NOMO-1 treated with dmso at 0.1 percent for 144 hours (cell line): ENCODE measurements around the gene EDN2.

ENCODE experiments used
- DNase-seq: peaks from one replicate; lab custom pipeline; 2025; ENCODE audit not compliant: unreplicated experiment; lab: John Stamatoyannopoulos, UW

EDN2 gene

DNA sequence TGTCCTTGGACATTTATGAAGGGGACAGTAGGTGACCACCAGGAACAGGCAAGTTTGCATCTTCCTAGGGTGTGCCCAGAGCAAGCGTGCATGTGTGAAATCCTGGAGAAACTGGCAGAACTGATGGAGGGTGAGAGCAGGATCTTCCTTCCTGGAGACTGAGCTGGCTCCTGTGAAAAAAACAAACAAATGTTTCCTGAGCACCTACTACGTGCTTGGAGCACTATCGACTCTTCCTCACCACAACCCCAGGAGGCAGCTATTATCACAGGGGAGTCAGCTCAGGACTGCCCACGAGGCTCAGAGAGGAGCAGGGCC, 1.5 kb upstream of the EDN2 start:
- DNase-seq: no peak

DNA sequence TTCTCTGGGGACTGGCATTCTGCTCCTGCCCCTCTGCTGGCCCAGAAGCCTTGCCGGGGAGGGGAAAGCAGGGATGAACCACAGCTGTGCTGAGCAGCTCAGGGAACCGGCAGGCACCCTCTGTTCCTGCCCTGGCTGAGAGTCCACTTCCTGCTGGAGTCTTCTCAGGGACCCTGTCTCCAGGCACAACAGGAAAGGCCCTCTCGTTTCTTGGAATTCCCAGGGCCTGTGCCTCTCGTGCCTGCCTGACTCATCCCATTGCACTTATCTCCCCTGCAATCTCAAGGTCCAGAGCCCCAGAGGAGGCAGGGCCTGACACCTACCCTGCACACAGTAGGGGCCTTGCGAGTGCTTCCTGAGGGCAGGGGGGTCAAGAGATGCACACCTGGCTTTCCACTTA, 1.1 kb upstream of the EDN2 start:
- DNase-seq: no peak

DNA sequence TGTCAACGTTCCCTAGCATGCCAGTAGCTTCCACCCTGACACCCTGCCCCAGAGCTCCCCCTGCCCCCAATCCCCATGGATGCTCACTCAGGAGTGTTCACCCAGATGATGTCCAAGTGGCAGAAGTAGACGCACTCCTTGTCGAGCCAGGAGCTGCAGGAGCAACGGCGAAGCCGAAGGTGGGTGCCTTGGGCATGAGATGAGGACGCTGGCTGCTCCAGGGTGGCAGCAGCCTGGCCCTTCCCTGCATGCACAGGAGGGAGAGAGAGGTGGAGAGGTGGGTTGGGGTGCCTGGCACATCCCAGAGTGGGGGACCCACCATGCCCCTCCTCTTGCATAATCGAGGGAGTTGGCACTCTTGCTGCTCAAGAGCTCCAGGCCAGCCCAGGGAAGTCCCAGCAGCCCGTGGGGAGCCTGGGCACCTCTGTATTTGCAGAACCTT, 502 bp downstream of the EDN2 start:
- no peak for DNase-seq

DNA sequence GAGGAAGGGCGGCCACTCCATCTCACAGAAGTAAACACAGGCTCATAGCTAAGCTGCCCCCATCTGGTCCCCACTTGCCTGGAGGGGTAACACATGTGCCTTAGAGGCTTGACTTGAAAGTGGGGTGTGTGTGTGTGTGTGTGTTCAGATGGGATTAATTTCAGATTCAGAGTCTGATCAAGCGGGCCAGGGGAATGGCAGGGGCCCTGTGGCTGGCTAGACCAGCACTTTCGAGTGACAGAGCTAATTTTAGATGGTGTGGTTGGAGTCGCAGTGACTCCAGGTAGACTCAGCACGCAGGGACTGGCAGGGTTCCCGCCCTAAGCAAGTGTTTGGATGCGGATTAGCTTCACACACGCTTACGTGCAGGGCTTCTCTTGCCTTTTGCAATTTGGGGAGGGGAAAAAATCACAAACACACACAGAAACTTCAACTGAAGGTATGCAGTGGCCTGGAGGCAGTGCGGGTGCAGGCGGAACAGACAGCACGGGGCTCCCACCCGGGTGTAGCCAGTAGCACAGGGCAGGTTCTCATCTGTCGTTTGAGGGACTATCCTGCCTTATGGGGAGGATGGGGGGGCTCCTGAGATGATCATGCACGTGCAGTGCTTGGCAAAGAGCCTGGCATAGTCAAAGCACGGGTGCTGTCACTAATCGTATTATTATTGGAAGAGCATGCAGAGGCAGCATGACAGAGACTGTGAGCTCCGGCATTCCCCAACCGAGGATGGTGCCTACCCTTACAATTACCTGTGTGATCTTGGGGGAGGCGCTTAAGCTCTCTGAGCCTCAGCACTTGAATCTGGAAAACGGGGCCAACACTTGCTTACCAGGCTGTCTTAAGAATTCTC, 1.3 kb downstream of the EDN2 start:
- DNase-seq: no peak

DNA sequence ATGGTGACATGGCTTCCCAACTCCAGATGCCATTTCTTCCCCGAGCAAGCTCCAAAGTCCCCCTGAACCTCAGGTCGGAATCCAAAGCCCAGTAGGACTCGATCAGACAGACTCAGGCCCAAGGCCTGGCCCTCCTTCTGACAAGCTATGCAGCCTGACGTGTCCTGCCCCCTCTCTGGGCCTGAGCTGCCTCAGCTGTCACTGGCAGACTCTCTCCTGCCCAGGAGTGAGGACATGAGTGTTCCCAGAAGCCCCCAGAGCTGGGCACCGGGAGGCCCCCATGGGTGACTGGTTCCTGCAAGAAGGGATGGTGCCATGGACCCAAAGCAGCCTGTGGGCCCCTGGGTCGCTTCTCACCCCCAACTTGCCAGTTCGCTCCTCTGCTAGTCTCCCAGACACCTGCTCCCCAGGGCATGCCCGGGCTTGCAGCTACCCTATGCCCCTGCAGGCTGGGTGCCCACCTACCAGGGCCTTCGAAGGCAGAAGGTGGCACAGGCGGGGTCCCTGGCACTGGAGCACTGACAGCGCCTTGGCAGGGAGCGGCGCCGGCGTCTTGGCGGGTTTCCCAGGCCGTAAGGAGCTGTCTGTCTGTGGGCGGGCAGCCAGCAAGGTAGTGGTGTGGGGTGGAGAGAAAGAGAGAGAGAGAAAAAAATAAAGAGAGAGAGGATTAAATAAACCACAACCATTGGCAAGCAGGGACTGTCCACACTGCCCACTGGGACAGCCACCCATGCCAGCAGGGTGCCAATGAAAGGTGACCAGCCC, 2.3 kb downstream of the EDN2 start:
- no peak for DNase-seq

DNA sequence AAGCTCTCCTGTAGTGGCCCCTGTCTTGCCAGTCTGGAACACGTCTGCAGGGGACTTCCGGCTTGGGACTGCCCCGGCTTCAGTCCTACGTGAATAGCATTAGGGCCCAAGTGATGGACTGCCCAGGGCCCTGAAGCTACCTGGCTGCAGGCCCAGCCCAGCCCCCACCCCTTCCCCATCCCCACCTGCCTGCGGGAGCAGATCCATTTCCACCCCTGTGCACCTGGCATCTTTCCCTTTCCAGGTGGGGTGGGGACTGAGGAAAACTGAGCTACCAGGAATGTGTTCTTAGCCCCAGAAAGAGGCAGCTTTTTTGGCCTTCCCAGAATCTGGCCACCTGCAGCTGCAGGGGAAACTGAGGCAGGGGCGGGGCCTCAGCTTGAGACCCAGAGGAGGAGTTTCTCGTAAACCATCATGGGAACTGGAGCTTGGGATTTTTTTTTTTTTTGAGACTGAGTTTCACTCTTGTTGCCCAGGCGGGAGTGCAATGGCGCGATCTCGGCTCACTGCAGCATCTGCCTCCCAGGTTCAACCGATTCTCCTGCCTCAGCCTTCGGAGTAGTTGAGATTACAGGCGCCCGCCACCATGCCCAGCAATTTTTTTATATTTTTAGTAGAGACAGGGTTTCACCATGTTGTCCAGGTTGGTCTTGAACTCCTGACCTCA, 3.2 kb downstream of the EDN2 start:
- DNase-seq: no peak

DNA sequence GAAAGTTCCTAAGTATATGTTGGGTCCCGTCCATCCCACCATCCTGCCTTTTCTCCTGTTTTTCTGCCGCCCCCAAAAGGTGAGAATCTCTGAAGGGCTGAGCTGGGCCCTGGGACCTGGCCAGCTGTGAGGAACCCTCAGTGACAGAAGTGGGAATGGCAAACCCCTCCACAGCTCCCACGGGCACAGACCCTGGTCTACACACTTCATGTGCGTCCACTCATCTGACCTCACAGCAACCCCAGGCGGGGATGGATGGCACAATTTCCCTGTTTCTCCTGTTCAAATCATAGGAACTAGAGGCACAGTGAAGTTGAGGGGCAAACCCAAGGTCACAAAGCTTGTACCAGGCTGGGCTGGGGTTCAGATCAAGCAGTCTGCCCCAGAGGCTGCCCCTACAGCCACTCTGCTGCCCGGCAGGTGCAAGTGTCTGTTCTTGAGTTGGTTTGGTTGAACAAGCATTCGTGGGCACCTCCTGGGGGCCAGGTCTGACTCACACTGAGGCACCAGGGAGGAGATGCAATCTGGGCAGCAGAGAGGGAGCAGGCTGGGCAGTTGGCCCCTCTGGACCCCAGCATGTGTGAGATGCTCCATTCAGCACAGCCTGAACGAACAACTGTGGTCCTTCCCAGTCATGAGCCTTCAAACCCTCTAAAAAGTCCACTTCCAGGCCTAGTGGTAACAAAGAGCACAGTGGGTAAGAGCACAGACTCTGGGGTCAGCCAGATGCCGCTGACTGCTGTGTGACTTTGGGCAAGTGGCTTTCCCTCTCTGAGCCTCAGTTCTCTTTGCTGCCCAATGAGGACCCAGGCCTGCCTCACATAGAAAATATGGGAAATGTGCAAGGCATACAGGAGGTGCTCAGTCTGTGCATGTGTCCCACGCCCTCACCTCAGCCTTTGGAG, 4.0 kb downstream of the EDN2 start:
- no peak for DNase-seq

DNA sequence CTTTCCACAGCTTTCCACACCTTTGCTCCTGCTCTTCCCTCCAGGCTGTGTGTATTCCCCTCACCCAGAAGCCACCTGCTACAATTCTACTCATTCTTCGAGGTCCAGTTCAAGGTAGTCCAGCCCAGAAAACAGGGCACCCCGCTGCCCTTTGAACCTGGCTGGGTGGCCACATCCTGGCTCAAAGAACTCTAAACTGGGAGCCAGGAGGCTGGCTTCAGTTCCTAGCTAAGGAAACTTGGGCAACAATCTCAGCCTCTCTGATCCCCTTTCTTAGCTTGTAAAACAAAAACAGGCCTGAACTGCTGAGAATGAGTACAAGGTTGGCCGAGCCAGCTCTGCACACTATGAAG, 4.7 kb downstream of the EDN2 start:
- DNase-seq: no peak

DNA sequence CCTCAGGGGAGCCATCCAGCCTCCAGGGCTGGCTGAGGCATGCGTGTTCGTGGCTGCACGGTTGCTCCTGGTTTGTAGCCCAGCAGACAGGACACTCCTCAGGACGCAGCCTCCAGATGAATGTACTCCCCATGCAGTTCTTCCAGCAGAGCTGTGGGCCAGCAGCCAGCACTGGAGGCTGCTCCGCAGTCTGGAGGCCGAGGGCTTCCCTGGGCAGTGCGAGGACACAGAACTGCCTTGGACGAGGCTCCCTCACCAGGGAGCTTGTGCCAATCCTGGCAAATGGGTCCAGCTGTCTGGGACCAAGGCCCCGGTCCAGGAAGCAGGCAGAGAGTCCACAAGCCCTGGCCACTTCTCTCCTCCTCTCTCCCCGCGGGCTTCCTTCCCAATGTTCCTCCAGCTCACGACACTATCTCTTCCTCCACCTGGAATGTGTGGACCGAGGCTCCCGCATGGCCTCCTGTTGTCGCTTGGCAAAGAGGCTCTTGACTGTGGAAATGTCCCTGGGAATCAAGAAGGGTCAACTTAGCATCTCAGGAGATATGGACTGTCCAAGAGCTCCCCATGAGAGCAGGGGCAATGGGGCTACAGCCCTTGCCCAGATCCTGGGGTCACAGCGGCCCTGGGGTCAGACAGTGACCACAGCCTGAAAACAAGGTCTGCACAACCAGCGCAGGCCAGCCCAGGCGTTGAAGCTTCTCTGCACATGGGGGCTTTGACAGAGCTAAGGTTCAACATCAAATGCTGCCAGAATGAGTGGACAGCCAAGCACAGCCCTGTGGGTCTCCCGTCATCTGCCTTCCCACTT, 5.3 kb downstream of the EDN2 start:
- no peak for DNase-seq

DNA sequence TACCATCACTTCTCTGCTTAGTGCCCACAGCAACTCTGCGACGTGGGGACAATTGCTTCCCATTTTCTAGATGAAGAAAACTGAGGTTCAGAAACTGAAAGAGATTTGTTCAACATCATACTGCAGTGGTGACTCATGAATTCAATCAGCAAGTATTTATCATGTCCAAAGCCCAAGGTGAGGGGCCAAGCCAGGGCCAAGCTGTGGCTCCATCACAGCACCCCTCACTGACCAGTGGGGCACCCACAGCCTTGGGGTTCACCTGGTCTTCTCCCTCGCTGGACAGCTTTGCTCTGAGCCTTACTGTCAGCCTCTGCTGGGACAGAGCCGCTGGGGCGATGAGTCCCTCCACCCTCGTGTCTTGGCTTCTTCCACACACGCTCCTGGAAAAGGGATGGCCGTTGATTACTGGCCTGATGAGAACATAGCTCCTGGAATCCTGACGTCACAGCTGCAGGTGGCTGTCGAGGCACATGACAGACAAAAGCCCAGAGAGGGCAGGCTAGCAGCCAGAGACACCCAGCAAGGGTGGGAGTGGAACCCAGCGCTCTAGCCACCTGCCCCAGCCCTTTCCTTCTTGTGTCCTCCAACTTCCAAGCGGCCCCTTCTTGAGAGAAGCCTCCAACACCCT, 6.2 kb downstream of the EDN2 start:
- no peak for DNase-seq

DNA sequence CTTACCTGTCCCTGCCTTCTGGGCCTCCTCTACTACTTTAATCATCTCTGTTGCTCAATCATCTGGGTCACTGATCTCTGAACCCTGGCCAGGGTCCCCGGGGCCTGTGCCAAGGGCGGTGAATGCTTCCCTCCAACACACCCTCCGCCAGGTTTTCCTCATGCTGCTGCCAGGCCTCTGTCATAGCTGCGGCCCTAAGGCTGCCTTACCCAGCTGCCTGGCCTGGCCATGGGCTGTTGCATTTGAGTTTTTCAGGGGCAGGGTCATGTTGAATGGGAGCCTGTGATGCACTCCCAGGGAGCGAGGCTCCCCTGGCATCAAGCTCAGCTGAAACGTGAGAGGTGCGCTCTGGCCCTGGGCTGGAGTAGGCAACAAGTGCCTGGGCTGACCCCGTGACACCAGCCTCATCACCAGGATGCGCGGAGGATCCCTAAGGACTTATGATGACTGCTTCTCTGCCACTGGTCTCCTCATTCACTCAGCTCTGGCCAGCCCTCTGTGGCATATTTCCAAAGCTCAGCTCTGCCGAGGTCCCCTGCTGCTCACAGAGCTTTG, 7.6 kb downstream of the EDN2 start:
- no peak for DNase-seq

DNA sequence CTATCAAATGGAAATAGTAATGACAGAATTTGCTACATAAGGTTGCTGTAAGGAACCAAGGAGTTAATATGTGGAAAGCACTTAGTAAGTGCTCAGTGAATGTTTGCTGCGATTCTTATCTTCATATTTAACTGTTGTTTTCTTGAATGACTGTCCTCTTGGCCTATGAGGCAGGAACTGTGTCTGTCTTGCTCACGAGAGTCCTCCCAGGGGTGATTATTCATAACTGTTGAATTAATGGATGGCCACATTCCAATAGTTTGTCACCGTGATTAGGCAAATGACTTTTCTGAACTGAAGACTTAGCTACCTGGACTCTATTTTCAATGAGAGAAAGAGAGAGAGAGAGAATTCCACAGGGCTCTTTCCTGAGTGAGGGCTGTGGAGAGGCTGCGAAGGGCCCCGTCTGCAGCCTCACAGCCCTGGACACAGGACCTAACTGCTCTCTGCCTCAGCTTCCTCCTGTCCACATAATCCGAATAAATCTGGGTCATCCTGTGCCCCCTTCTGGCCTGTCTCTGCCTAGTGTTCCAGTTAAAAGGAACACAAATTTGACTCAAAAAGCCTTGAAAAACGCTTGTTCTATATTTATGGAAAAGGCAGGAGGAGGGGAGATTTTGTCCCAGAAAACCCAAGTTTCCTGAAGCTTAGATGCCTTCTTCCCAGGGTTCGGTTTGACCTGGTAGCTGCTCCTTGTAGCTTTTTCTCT, 8.5 kb downstream of the EDN2 start:
- no peak for DNase-seq

DNA sequence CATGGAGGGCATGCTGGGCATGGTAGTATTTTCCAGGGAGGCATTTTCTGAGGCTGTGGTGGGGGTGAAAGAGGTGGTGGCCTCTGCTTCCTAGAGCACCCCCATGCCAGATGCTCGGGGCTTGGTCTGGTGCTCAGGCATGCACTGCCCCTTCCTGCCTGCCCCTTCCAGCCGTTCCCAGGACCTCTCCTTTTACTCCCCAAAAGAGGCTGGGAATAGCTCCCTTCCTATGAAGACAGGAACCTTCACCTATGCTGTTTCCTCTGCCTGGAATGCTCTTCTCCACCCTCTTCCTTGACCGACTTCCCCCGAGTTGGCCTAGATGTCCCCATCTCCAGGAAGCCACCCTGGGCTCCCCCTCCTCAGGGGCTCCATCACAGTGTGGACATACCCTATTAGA, 9.1 kb downstream of the EDN2 start:
- no peak for DNase-seq

DNA sequence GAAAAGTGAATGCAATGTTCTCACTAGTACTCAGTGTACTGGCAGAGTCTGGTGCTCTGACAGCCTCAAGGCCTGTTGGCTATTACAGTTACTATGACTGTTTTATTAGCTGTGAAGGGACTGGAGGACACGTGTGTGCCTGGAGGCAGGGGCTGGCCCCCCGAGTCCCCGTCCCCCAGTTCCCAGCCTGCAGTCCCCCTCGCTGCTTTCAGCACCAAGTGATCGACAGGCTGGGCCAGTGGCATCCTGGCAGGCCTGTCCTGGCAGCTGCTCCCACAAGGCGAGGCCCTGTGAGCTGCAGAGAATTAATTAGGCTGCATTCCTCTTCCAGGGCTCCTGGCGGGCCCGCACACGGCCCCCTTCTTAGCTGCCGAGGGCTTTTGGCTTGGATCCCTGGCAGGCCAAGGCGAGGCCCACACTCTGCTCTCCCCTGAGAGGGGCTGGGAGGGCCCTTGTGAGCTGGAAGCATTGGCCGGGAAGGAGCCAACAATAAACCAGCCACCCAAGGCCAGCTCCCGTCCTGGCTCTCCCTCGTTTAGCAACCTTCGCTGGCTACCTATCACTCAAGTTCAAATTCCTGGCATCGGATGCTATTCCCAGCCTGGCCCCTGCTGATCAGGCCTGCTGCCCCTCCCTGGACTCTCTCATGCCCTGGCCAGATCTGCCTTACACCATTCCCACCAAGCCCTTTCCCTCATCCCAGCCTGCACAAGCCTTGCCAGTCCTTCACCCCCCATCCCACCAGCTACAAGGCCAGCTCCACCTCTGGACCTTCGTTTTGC, 9.8 kb downstream of the EDN2 start:
- no peak for DNase-seq

DNA sequence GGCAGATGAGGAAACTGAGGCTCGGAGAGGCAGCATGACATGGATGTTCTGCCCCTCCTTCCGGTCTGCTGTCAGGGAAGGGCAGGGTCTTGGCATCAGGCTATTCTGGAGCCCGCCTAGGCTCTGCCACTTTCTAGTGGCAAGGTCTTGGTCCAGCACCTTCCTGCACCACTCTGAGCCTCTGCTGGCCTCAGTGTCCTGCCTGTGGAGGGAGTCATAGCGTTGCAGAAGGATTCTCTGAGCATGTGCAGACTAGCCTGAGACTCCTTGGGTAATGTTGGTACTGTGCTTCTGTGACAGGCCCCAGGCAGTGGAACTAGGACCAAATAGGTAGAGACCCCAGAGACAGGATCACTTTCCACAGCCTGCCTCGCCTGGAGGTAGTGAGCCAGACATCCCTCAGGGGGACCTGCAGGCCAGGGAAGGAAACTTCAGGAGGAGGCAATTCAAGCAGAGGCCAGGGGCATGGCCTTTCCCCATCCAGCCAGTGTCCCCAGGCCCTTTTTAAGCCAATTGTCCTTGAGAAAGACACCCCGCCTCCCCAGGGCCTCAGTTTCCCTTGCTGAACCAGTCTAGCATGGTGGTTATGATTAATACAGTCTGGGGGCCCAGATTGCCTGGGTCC, 10.6 kb downstream of the EDN2 start:
- no peak for DNase-seq

DNA sequence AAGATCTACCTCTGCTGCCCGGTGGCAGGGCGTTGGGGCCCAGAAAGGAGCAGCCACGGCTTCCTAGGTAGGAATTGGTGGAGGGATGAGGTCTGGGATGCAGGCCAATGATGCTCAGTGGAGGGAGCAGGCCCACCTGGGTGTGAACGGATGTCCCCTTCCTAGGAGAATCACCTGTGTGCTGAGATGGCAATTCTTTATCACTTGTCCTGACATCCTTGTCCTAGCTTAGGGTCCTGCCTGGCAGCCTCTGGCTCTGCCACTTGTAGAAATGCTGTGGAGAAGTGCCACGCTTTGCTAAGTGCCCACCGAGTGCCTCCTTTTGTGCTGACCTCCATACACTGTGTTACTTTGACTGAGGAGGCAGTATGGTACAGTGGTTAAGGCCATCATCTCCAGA, 12.8 kb downstream of the EDN2 start:
- DNase-seq: no peak

DNA sequence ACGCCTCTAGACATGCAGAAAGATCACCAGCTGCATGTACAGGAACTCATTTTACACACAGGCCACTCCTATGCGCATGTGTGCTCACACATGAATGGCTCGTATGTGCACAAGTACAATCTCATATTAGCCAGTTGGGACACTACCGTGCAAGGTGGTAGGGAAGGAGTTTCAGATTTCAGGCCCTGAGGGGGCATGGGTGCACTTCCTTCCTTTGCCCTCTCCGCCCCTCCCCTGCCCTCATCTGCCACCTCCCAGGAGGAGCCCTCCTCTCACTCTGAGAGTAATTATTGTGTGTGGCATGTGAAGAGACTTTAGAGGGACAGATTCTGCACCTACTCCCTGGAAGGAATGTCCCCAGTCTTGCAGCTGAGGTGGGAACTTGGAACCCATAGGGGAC, 14.8 kb downstream of the EDN2 start:
- no peak for DNase-seq
